IPS-NIHi7 (cell line): ENCODE measurements around the gene EFHC1.

Experiments used
- DNase-seq: peaks from one replicate; pipeline ENCODE4 v3.0.0; 2012; ENCODE audit warnings: mixed read lengths; ENCODE audit errors: extremely low spot score

Gene EFHC1

DNA sequence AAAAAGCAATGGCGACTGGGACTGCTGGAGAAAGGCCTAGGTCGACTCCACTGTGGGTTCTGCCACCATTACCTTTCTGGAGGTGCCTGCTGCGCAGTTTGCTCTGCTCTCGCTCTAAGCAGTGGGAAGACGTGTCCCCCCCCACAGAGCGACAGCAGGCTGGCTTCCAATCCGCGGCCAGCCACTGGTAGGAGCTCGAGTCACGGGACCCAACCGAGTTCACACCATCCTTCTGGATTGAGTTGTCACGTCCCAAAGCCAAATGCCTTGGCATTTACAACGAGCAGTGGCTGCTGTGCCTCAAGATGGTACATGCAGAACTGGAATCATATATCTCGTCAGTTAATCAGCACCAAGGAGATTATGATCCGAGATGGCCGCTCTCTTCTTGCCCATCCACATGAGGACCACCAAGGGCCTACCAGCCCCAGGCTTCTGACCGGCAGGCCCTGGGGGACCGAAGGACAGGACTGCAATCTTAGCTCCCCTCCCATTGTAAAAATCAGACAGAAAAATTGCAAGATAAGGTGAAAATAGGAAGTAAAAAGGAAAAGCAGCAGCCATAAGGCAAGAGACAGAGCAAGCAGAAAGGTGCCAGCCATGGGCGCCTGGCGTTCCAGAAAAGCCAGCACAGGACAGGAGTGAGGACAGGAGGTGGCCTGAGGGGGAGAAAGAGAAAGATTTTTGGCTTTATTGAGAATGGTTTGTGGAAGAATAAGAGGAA, 82.3 kb downstream of the EFHC1 start:
- DNase-seq: no peak

DNA sequence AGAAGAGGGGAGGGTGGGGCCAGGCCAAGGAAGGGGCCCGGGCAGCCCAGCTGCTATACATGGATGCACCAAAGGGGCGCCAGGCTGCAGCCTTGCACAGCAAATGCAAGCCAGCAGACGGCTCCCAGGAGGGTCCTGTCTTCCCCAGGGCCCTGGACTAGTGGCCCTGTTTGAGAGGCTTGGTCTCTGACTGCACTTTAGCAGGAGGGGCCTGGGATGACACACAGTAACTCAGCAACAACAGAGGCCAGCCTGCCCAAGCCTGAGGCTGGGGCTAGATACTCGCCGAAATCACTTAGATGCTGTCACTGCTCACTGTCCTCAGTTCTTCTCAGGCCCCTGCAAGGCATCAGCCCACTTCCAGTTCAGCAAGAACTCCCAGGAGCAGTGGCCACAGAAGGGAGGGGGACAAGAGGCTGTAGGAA, 83.2 kb downstream of the EFHC1 start:
- DNase-seq: peak; percentile 67

DNA sequence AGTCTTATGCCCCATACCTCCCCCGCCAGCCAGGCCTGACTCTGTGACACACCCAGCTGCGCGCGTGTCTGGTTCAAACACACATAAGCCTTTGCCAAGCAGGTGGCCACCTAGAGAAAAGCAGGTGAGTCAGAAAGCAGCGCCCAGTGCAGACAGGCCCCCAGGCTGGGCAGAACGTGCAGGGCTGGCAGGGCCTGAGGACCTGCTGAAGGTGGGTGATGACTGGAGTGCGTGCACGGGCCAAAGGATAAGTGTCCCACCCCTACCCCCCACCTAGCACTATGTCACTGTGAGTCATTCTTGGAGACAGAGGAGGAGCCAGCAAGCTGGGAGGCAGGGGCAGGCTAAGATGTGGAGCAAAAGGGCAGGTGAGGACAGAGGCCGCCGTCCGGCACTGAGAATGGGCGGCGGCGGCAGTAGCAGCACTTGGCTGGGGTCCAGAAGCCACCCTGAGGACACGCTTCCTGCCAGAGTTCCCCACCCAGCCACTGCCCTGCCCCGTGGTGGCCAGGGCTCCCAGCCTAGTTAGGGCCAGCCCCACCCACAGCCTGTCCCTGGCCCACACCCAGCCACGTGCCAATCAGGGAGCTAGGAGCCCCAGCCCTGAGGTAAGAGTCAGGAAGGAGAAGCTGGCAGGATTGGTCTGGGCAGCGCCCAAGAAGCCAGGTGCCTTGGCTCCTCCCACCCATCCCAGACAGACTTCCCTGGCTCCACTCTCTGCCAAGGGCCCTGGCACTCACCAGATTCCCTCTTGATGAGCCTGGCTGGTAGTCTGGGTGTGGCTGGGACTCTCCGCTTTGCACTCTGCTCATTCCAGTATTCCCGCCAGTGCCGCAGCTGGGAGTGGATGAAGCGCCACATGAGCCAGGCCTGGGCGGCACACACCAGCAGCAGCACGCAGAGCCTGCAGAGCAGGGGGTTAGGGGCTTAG, 84.0 kb downstream of the EFHC1 start:
- no peak for DNase-seq

DNA sequence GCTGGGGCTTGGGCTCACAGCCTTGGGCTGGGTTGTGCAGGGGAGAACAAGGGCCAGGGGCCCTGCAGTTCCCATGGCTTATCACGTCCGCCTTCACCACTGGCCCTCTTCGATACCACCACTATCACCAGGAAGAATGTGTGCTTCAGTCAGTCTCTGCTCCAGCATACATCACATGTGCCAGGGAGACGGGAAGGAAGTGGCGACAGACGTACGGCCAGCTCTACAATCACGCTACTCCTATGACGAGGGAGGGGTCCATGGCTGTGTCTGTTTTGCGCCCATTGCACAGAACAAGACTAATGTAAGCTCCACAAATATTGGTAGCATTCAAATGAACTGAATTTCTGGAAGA, 84.6 kb downstream of the EFHC1 start:
- no peak for DNase-seq

DNA sequence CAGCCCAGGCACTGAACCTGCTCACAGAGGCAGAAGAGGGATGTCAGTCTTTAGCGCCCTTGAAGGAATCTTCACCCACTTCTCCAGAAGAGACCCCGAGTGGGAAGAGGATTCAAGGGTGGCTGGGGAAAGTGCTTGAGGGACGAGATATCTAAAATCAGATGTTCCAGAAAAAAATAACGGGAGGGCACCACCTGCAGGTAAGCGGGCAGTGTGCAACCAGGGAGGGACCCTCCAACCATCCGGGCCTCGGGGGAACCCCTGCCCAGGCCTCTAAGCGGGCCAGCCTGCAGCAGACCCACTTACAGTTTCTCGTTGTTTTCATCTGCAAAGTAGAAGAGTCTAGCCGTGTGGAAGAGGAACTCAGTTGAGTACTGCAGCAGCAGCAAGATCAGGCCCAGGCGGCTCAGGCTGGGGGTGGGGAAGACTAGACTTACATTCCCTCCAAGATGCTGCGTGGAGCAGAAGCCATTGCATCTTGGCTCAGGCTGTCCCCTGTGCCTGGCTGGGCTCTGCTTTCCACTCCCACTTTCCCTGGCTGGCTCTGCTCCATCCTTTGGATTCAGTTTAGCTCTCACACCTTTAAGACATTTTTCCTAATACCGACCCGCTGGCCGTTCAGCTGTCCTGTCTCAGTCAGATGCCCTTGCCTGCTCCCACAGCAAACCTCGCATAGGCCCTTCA, 85.7 kb downstream of the EFHC1 start:
- DNase-seq: no peak

DNA sequence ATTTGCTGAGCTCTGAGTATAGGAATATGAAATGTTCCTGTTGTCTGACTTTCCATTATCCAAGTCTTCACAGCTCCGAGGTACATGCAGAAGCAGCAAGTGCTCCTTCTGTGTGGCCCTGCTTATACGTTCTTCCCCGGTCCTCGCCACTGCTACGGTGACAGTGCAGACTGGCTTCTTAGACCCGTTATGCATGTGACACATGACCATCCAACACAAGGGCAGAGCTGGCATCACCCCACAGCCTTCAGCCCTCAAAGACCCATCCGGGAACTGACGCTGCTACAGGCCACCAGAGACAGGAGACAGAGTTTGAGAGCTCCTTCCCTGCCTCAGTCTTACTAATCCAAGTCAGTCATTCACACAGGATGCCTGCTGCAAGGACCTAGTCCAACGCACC, 86.3 kb downstream of the EFHC1 start:
- DNase-seq: no peak

DNA sequence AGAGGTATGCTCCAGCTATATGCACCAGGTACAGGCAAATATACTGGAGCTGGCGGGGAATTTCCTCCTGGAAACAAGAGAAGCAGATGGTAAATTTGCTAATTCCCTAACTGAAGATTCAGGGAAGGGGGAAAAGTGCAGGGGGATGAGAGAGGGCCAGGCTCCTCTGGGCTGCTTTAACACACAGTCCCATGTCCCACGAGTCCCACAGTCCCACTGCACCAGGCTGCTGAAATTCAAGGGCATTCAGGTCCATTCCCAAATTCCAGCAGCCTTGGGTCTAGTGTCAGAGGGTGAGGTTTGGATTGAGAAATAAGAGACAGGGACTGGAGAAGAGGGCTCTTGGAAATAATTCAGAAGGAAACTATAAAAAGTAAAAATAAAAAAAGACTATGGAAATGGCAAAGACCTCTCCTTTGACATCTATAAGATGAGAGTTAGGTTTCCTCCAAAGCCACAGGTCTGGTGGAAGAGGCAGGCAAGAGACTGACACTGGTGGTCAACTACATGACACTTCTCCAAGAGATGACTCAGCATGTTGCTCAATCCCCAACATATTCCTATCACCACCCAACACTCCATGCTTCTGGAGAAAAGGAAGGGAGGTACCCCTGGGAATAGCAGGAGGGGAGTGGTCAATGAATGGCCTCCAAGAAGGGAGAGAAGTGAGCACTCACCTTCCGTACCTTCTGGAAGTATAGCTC, 87.6 kb downstream of the EFHC1 start:
- no peak for DNase-seq

DNA sequence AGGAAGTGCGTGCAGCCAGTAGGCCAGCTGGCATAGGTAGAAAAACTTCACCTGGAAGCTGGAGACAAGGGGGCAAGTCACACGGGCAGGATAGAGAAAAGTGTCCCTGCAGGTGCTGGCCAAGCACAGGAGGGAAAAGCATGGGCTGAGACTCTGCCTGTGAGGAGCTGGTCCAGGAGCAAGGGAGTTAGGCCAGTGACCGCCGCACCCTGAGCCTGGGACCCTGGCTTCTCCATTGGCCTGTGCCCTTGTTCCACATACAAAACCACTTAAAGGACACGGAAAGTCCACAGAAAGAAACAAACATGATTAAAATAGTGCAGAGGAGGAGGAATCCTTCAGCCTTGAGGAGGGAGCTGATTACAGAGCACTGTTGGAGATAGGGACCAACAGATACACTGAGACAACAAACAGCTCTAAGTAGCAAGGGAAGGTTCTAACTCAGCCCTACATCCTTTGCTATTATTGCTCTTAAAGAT, 88.2 kb downstream of the EFHC1 start:
- DNase-seq: no peak

DNA sequence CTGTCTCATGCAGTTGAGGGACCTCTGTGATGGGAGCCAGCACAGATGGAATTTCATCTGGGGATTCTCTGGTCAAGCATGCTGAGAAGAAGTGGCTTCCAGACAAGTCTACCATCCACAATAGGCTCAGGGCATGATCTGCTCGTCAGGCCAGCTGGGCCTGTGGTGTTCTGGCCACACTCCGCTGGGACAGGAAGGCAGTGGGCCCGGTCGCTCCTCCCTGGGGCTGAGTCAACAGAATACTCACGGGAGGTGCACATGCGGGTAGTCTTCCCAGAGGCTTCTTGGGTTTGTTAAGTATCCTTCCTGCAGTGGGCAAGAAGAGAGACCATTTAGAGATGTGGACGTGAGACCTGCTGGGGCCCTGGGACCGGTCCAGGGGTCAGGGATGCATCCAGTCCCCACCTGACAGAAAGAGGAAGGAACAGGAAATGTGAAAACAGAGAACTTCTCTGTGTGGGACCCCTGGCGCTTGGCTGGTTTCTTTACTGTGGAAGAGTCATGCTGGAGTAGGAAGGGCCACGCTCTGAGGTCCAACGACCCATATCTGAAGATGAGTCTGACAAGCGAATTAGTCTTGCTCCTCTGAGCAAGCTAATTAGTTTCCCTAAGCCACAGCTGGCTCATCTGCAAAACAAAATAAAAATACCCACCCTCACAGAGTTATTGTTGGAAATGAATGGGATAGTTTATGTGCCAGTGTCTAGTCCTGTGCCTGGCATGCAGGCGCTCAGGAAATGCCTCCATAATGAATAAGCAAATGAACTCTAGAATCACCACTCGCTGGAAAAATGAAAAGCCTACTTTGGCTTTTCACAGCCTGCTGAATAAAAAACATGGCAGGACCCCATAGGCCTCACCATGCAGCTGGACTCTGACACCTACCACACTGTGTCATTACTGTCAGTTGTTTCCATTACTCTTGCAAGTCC, 89.4 kb downstream of the EFHC1 start:
- DNase-seq: no peak

DNA sequence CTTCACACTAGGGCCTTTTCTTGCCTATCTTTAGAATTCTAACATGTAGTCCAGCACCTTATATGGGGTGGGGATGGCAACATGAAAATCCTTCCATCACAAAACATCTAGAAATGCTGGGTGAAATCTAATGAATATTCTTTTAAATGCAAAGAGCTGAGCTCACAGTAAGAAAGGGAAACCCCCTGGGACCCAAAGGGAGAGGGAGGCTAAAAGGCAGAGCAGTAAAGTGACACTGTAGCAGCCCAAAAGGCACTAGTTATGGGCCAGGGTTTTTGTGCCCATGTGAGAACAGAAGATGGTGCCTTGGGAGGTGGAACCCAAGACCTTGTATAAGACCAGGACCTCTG, 90.0 kb downstream of the EFHC1 start:
- DNase-seq: no peak

DNA sequence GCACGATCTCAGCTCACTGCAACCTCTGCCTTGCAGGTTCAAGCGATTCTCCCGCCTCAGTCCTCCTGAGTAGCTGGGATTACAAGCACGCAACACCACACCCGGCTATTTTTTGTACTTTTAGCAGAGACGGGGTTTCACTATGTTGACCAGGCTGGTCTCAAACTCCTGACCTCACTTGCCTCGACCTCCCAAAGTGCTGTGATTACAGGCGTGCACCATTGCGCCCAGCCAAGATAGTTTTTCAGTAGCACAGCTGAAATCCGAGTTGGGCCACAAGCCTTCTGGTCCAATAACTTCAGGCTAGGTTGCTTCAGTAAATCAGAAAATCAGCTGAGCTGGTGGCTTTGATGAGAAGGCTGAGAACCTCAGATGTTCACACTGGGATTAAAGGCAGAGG, 91.0 kb downstream of the EFHC1 start:
- DNase-seq: no peak

DNA sequence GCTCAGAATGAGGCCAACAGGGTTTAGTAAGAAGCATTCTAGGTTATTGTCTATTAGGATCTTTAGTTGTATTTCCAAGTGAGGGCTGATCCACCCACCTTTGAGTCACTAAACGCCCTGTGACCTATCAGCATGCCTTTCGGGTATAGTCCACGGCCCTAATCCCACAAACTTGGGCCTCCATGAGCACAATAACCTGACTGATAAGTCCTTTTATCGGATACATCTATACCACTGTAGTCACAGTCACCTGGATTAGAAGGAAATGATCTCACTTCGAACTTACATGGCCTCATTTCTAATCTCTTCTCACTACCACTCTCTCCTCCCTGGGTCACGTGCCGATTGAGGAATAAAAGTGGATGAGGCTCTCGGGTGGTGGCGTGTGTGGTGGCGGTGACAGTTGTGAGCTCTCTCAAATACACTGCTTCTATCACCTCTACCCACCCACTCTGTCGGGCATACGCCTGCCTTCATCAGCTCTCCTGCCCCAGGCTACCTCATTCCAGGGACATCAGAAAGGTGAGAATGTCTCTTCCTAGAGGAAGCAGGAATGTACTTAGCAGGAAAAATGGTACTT, 91.5 kb downstream of the EFHC1 start:
- DNase-seq: no peak

DNA sequence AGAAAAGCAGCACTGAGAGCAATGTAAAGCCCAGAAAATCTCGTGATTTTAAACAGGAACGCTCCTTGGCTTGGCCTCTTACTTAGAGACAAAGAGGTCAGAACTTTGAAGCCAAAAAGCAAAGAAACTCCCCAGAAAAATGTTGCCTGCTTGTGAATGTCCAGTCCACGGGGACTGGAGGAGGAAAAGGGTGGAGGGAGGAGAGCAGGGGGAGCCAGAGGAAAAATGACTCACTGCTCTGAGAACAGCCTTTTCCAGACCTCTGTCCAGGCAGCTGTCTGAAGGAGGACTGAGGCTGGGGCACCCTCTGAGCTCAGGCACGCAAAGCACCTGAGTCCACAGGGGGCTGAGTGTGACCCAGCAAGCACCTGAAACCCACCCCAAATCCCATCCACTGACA, 92.1 kb downstream of the EFHC1 start:
- DNase-seq: no peak

DNA sequence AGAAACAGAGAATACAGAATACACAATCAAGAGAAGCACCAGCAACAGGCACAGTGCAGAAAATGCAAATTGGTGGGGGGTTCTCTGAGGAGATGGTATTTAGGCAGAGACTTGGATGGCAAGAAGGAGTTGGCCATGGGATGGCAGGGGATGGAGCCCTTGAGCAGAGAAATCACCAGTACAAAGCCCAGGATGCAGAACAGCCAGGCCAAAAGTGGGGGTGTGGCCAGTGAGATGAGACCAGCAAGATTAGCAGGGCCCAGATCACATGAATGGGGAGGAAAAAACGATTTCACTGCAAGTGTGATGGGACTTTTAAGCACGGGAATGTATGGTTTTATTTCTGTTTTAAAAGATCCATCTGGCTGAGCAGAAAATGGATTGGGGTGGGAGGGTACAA, 93.3 kb downstream of the EFHC1 start:
- DNase-seq: no peak

DNA sequence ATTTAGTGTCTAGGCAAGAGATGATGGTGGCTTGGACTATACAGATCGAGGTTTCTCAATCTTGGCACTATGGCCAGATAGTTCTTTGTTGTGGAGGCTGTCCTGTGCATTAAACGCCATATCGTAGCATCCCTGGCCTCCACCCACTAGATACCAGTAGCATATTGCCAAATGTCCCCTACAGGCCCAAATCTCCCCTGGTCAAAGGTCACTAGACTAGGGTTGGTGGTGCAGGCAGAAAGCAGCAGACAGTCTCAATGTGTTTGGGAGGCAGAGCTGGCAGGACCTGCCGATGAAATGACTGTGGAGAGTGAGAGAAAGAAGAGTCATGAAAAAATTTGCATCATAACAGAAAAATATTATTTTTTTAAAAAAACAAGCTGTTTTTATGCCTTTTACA, 93.8 kb downstream of the EFHC1 start:
- no peak for DNase-seq

DNA sequence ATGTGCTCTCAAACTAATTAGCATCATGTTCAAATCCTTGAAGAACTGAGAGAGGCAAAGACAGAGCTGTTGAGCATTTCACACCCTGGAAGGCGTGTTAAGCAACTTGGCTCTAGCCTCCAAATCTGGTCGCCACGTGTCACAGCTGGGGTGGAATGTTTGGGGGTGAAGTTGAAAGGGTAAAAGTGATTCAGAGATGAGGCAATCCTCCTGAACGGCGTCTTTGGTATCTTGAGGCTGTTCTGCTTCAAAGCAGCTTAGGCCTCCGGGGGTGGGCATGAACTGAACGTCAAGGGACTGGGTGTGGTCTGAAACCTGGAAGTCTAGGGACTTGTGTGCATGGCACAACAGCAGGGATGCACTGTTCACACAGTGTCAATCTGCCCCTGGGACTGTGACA, 94.4 kb downstream of the EFHC1 start:
- no peak for DNase-seq

DNA sequence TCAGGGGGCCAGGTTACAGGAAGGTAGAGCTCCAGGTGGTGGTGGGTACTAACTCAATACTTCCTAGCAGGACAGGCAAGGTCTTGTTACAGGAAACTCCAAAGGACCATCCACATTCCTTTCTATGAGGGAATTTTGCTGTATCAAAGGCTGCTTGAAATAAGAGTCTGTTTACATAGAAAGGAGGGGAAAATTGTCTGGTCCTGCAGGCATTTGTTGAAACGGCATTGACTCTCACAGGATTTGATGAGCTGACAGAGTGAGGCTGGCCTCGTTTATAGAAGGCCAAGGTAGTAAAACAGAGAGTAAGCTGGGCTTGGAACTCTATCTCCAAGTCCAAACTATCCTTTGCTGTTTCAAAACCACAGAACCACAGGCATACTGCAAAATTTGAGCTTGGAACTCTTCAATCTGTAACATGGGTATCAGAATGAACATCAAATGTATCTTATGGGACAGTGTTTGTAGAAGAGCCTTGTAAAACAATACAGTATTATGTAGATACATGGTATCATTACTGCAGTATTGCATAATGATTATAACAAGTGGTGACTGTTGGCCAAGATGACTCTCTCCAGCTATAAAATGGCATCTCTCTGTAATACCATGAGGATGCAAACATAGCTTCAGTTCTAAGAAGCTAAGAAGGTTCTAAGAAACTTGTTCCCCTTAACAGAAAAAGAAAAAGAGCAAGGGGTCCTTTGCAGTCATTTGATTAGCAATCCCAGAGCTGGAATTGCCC, 95.2 kb downstream of the EFHC1 start:
- no peak for DNase-seq

DNA sequence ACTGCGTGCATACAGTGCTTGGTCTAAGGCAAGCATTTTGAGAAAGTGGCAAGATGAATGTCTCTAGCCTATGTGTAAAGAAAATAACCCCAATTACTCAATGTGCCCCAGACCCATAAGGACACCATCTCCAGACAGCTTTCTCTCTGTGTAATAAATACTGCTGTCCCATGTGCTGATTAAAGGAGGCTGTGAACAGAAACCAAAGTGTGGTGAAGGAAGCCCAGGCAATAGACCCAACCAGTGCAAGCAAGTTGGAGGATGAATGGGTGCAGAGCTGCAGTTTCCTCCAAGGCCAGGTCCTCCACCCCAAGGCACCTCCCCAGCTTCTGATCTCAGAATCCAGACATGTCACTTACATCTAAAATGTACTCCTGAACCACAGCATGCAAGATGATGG, 96.1 kb downstream of the EFHC1 start:
- DNase-seq: no peak

DNA sequence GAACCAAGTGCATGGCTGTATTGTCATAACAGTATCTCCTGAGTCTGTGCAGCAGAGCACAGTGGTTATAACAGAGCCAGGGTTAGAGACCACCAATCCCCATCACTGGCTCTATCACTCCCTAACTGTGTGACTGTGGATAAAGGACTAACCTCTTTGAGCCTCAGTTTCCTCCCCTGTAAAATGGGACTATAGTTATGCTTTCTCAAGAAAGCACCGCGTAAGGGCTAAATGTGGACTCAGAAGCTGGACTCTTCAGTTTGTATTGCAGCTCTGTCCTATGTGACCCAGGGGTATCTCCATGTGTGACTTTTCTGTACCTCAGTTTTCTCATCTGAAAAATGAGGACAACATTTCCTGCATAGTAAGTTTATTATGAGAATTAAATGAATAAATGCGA, 96.8 kb downstream of the EFHC1 start:
- no peak for DNase-seq
